GM21381 (cell line): Measurements from ENCODE around the gene C11orf24.

Source experiments
- ATAC-seq: cut with Tn5 transposase; IDR thresholded peaks from one replicate; pipeline ENCODE4 v1.9.1; 2021; ENCODE audit warnings: mild to moderate bottlenecking, moderate library complexity; ENCODE audit not compliant: unreplicated experiment

C11orf24 gene

GRCh38 chr11:68271781-68272608, at the start of gene C11orf24:
Gene C11orf24 (minus strand): TSS chr11:68271973. CDS start chr11:68263767, 8,206 bp downstream.
- peak; percentile 73 for ATAC-seq

GRCh38 chr11:68317147-68317785, 45.5 kb upstream of the C11orf24 start:
- ATAC-seq = no peak

GRCh38 chr11:68315171-68315920, 43.6 kb upstream of the C11orf24 start:
- ATAC-seq = no peak

GRCh38 chr11:68314203-68315170, 42.7 kb upstream of the C11orf24 start:
- ATAC-seq = no peak

GRCh38 chr11:68313574-68314202, 41.9 kb upstream of the C11orf24 start:
- ATAC-seq = no peak

GRCh38 chr11:68312780-68313573, 41.2 kb upstream of the C11orf24 start:
- no peak for ATAC-seq

- ATAC-seq = no peak
Observed at GRCh38 chr11:68312117-68312779, 40.5 kb upstream of the C11orf24 start, which contains the start of gene LRP5. Gene LRP5 (plus strand): TSS chr11:68312591. CDS start chr11:68312715, 124 bp downstream.

- ATAC-seq = no peak
Observed at GRCh38 chr11:68311160-68312116, 39.7 kb upstream of the C11orf24 start.

- no peak for ATAC-seq
Observed at GRCh38 chr11:68309621-68310185, 37.9 kb upstream of the C11orf24 start.

- no peak for ATAC-seq
Observed at GRCh38 chr11:68308068-68308467, 36.3 kb upstream of the C11orf24 start.

GRCh38 chr11:68306636-68307035, 34.9 kb upstream of the C11orf24 start:
- ATAC-seq = no peak

- no peak for ATAC-seq
Observed at GRCh38 chr11:68303982-68304780, 32.4 kb upstream of the C11orf24 start.

- no peak for ATAC-seq
Observed at GRCh38 chr11:68303083-68303482, 31.3 kb upstream of the C11orf24 start.

- ATAC-seq = no peak
Observed at GRCh38 chr11:68302670-68303069, 30.9 kb upstream of the C11orf24 start.

- no peak for ATAC-seq
Observed at GRCh38 chr11:68302256-68302655, 30.5 kb upstream of the C11orf24 start.
